Pancreas (tissue), 10 donors: ENCODE results near the gene SNX30. TPM values are rescaled to one million over a fixed set of nuclear protein-coding genes. Genes with fewer than 3 reads are reported as not detected.

Source experiments
- ATAC-seq, 4 donors: fragments of 200-7000 bp; cut with Tn5 transposase; one replicate each; pipeline versions ENCODE4 v1.8.0 to v1.9.1; 2020; ENCODE audit warnings: mild to moderate bottlenecking in 4 of 4, moderate library complexity in 4 of 4
- DNase-seq, 6 donors: peaks; one replicate each; pipeline ENCODE4 v3.0.0-alpha.2; 2020
- FAIRE-seq: peaks from 2 replicates; lab custom pipeline; 2012; peaks lifted over from hg19 to GRCh38; lab: Jason Lieb, UNC
- H3K27ac ChIP-seq, 4 donors: fragments of 200-600 bp; sonication (generic); 1 replicate in 3 of 4; 2 replicates in 1 of 4; pipeline versions ENCODE4 v1.5.0 to v1.8.0; 2020
- H3K27me3 ChIP-seq, 4 donors: fragments of 200-600 bp; one replicate each; pipeline ENCODE4 v1.8.0; 2021
- H3K36me3 ChIP-seq, 3 donors: fragments of 200-600 bp; sonication (generic) in 1 of 3; one replicate each; pipeline versions ENCODE4 v1.5.0 to v1.8.0; 2020 to 2021
- H3K4me1 ChIP-seq, 3 donors: fragments of 200-600 bp; one replicate each; pipeline ENCODE4 v1.8.0; 2021
- H3K4me3 ChIP-seq, 4 donors: fragments of 200-600 bp; sonication (generic) in 2 of 4; one replicate each; pipeline versions ENCODE4 v1.5.0 to v1.8.0; 2020 to 2021
- H3K9me3 ChIP-seq, 4 donors: fragments of 200-600 bp; one replicate each; pipeline ENCODE4 v1.8.0; 2021
- CTCF ChIP-seq, 4 donors: fragments of 200-600 bp; sonication (generic) in 3 of 4; IDR thresholded peaks; one replicate each; pipeline versions ENCODE4 v1.5.0 to v1.8.0; 2021; ENCODE audit warnings: antibody characterized with exemption in 4 of 4
- WGBS, 2 donors: extraction: QIAGEN DNeasy Blood & Tissue Kit; methylation state at CpG; one replicate each; pipeline ENCODE4 v1.1.7; 2013; 5-methylcytosine and 5-hydroxymethylcytosine counted together
- intact Hi-C, 3 donors: fragments of 100-400 bp; cut with DNase I; formaldehyde crosslinking; loops; one replicate each; pipeline versions ENCODE4 v1.11.1 to v1.14.2; 2022
- polyA plus RNA-seq, 2 donors: library from polyadenylated mRNA; stranded (reverse); fragments of 200-250 nt; gene quantifications; one replicate each; pipeline ENCODE4 v1.2.3, GENCODE V29; 2013
- total RNA-seq, 6 donors: library from RNA; stranded (reverse); fragmentation: NEBNext Ultra II Directional in 4 of 6; extraction: Animal tissue kit (Norgen Biotek cat#: 25700) in 4 of 6; gene quantifications; one replicate each; pipeline versions ENCODE4 v1.2.1 to v1.2.4, GENCODE V29; 2021 to 2023
- donor health status: healthy with polysubstance abuse.
- donor health status: DM: no; HTN: no; CAD: no; lungs with moderate emphysema.
- donor health status: DM: no; HTN: no; CAD: no.
- donor health status: control.
- donor health status: control.
- donor health status: Bipolar disorder and iron deficiency.
- donor health status: DM: yes; HTN: yes; CAD: no.
- donor health status: DM: no; HTN: no; CAD: no.
- donor health status: DM: no; HTN: no; CAD: no.
- donor health status: DM: yes; HTN: yes; CAD: no.

The SNX30 gene
- total and polyA plus RNA-seq, 8 donors: 2.1 to 8.2 (median 4.1) TPM

GRCh38 chr9:112831281-112831851 lies 80.8 kb downstream of the SNX30 start:
- H3K4me3 ChIP-seq: no peak overlapping the region
- H3K9me3 ChIP-seq: no peaks in the 10 kb centered on the region
- no peak for TF ChIP-seq CTCF (IDR thresholded peaks at IDR 0.05)
- no peaks in the 10 kb centered on the region for H3K27me3 ChIP-seq
- intact Hi-C loops: no loop called here
- 58 to 63% methylated on average over 5 of the region's 5 CpGs for WGBS, 2 donors
- H3K4me1 ChIP-seq: peaks cover 0 to 6% (median 2%) of the 10 kb centered on the region in 3 donors
- ATAC-seq (peak in 3 of 4 donors; percentile 81 to 82 (median 81)), FAIRE-seq (no peak), DNase-seq (no peak)
- H3K27ac ChIP-seq: peak overlapping the region in 2 of 4 donors; percentile 38 to 48
- H3K36me3 ChIP-seq: no peaks in the 10 kb centered on the region

GRCh38 chr9:112831969-112832368 lies 81.4 kb downstream of the SNX30 start:
- FAIRE-seq: no peak
- no peak for DNase-seq
- no peaks in the 10 kb centered on the region for H3K9me3 ChIP-seq
- H3K4me1 ChIP-seq: peaks cover 0 to 9% (median 8%) of the 10 kb centered on the region in 3 donors
- H3K4me3 ChIP-seq: no peak overlapping the region
- ATAC-seq: peak in 2 of 4 donors; percentile 10 to 23
- no peaks in the 10 kb centered on the region for H3K36me3 ChIP-seq
- WGBS, 2 donors: 69 to 80% methylated on average over 3 of the region's 3 CpGs
- intact Hi-C loops: no loop called here
- H3K27ac ChIP-seq: peak overlapping the region in 2 of 4 donors; percentile 38 to 48
- H3K27me3 ChIP-seq: no peaks in the 10 kb centered on the region
- no peak for TF ChIP-seq CTCF (IDR thresholded peaks at IDR 0.05)

- Histone ChIP-seq H3K27me3 (no peaks in the 10 kb centered on the region), H3K4me1 (peaks cover 0 to 9% (median 8%) of the 10 kb centered on the region in 3 donors), H3K36me3 (no peaks in the 10 kb centered on the region), H3K4me3 (no peak overlapping the region), H3K27ac (no peak overlapping the region), H3K9me3 (no peaks in the 10 kb centered on the region)
- ATAC-seq: no peak
- no peak for DNase-seq
- WGBS, 2 donors: 84 to 92% methylated on average over 4 of the region's 4 CpGs
- FAIRE-seq: no peak
- intact Hi-C loops: no loop called here
- TF ChIP-seq CTCF (IDR thresholded peaks at IDR 0.05): no peak
Measured at GRCh38 chr9:112833081-112833480, 82.5 kb downstream of the SNX30 start.

GRCh38 chr9:112836394-112836793 lies 85.8 kb downstream of the SNX30 start:
- FAIRE-seq (no peak), DNase-seq (no peak), ATAC-seq (peak; percentile 54 to 83 (median 66))
- Histone ChIP-seq H3K27ac (peak overlapping the region in 1 of 4 donors; percentile 51), H3K27me3 (no peaks in the 10 kb centered on the region), H3K36me3 (peaks cover 0 to 9% (median 0%) of the 10 kb centered on the region in 3 donors), H3K9me3 (no peaks in the 10 kb centered on the region), H3K4me1 (peaks cover 0 to 8% (median 8%) of the 10 kb centered on the region in 3 donors), H3K4me3 (no peak overlapping the region)
- intact Hi-C loops: no loop called here
- WGBS, 2 donors: 21 to 27% methylated on average over 3 of the region's 3 CpGs
- no peak for TF ChIP-seq CTCF (IDR thresholded peaks at IDR 0.05)

GRCh38 chr9:112838342-112838741 lies 87.8 kb downstream of the SNX30 start:
- ATAC-seq (no peak), FAIRE-seq (no peak), DNase-seq (no peak)
- no peaks in the 10 kb centered on the region for H3K27me3 ChIP-seq
- peaks cover 0 to 9% (median 0%) of the 10 kb centered on the region in 3 donors for H3K36me3 ChIP-seq
- peaks cover 0 to 8% (median 4%) of the 10 kb centered on the region in 3 donors for H3K4me1 ChIP-seq
- 96 to 98% methylated on average over 2 of the region's 2 CpGs for WGBS, 2 donors
- no peak overlapping the region for H3K27ac ChIP-seq
- no peaks in the 10 kb centered on the region for H3K9me3 ChIP-seq
- TF ChIP-seq CTCF (IDR thresholded peaks at IDR 0.05): no peak
- intact Hi-C loops: no loop called here
- H3K4me3 ChIP-seq: no peak overlapping the region
